ENCODE results near the gene CCDC27. TPM values are rescaled to one million over a fixed set of nuclear protein-coding genes. Genes with fewer than 3 reads are reported as not detected.

Gene CCDC27
- total and polyA plus RNA-seq, 2 of the 13 experiments (the other 11 are each of a cell fraction or from before 2014, with no cell fraction given): not detected

- TF ChIP-seq ARID4A (CRISPR knock-in tag; IDR thresholded peaks at IDR 0.05; ENCODE audit: borderline replicate concordance) (no peak), TRAFD1 (CRISPR knock-in tag; IDR thresholded peaks at IDR 0.05; ENCODE audit: borderline replicate concordance) (no peak)
These were observed 48.4 kb upstream of the CCDC27 start (continued) for GRCh38 chr1:3703786-3704371.

- CTCF ChIA-PET (ENCODE audit: low intra/inter-chr PET ratio, low total read pairs): no interaction called here
- POLR2A ChIA-PET: no interaction called here
- Histone ChIP-seq H4K20me1 (ENCODE audit: insufficient read depth, low read length) (no peaks in the 10 kb centered on the region), H3K9ac (ENCODE audit: insufficient read depth, low read depth, low read length) (no peak overlapping the region), H2AFZ (ENCODE audit: low read length) (no peak overlapping the region), H3K27ac (ENCODE audit: extremely low read length, insufficient read depth, low read length) (no peak overlapping the region), H3K4me1 (ENCODE audit: insufficient read depth, low read length) (no peaks in the 10 kb centered on the region), H3K4me3 (replicated peaks in 1 of 3; ENCODE audit: insufficient read depth in 1 of 3, low read depth in 2 of 3, low read length in 3 of 3) (no peak overlapping the region), H3K9me3 (ENCODE audit: low read length) (no peaks in the 10 kb centered on the region), H3K4me2 (ENCODE audit: low read depth, low read length) (no peak overlapping the region), H3K79me2 (ENCODE audit: insufficient read depth, low read length) (no peaks in the 10 kb centered on the region), H3K36me3 (replicated peaks in 1 of 2; ENCODE audit: control insufficient read depth in 1 of 2, insufficient read depth in 2 of 2, low read length in 2 of 2) (no peaks in the 10 kb centered on the region), H3K27me3 (ENCODE audit: control insufficient read depth in 1 of 2, insufficient read depth in 2 of 2, low read length in 2 of 2) (no peaks in the 10 kb centered on the region; a peak in 1 of 5 replicates)
- BruUV-seq (replicated peaks): no TSS peak
- in situ Hi-C loops (cut with HindIII; ENCODE audit: extremely low pct_ligation_motif_present, low pct_unique_long_range_greater_than_20kb) (no loop called here), intact Hi-C loops (cut with micrococcal nuclease; ENCODE audit: unreplicated experiment) (no loop called here)
- no peak for ATAC-seq
- WGBS (ENCODE audit: low lambda C conversion rate): 69% methylated on average over 5 of the region's 19 CpGs
- no peak for FAIRE-seq
- no peak for DNase-seq (ENCODE audit: low spot score)
- no peak for TF ChIP-seq ZNF768 (CRISPR knock-in tag; IDR thresholded peaks at IDR 0.05)
- no peak for TF ChIP-seq CSRNP1 (CRISPR knock-in tag; IDR thresholded peaks at IDR 0.05)
- TF ChIP-seq SAP130 (CRISPR knock-in tag; IDR thresholded peaks at IDR 0.05; ENCODE audit: low read depth): no peak
- no peak for TF ChIP-seq ZNF605 (CRISPR knock-in tag; IDR thresholded peaks at IDR 0.05)
- no peak for TF ChIP-seq ZNF513 (CRISPR knock-in tag; conservative IDR thresholded peaks at IDR 0.05)
- no peak for TF ChIP-seq ZNF280D (CRISPR knock-in tag; IDR thresholded peaks at IDR 0.05)
- TF ChIP-seq HOXA5 (CRISPR knock-in tag; IDR thresholded peaks at IDR 0.05): no peak
These were observed 46.8 kb upstream of the CCDC27 start for GRCh38 chr1:3705341-3705950.
